GM12875 (cell line): Measurements from ENCODE around the gene IL18.

ENCODE experiments used
- H3K4me3 ChIP-seq: one replicate; pipeline ENCODE4 v1.5.1; 2011; ENCODE audit warnings: low read depth, low read length, control low read depth
- CTCF ChIP-seq: IDR thresholded peaks from 2 replicates; pipeline ENCODE4 v1.5.1; 2011; ENCODE audit warnings: low read depth, mild to moderate bottlenecking, control low read depth, inconsistent platforms, low read length, moderate library complexity, borderline replicate concordance; ENCODE audit not compliant: insufficient read depth

The IL18 gene

GRCh38 chr11:112132737-112133136 is 31.2 kb downstream of the IL18 start:
- TF ChIP-seq CTCF, result no peak
- H3K4me3 ChIP-seq, result no peak overlapping the region

- TF ChIP-seq CTCF, result no peak
- no peak overlapping the region for H3K4me3 ChIP-seq
These were observed 34.2 kb downstream of the IL18 start for GRCh38 chr11:112129656-112130055.

GRCh38 chr11:112128483-112129121 is 35.3 kb downstream of the IL18 start:
- TF ChIP-seq CTCF, result no peak
- no peak overlapping the region for H3K4me3 ChIP-seq

- TF ChIP-seq CTCF, result no peak
- H3K4me3 ChIP-seq, result no peak overlapping the region
These were observed 36.8 kb downstream of the IL18 start for GRCh38 chr11:112127056-112127455.

- TF ChIP-seq CTCF, result no peak
- no peak overlapping the region for H3K4me3 ChIP-seq
These were observed 40.8 kb downstream of the IL18 start for GRCh38 chr11:112123129-112123528.

- H3K4me3 ChIP-seq, result no peak overlapping the region
- no peak for TF ChIP-seq CTCF
These were observed 41.8 kb downstream of the IL18 start for GRCh38 chr11:112121981-112122615.

GRCh38 chr11:112118176-112118575 is 45.7 kb downstream of the IL18 start:
- TF ChIP-seq CTCF, result no peak
- no peak overlapping the region for H3K4me3 ChIP-seq
